Measurements from ENCODE around the gene ACVR2B.

- no peak for TF ChIP-seq CTCF (IDR thresholded peaks at IDR 0.05)
- TF ChIP-seq REST (IDR thresholded peaks at IDR 0.05; ENCODE audit: insufficient read depth in 1 of 2, low read depth in 2 of 2, low read length in 1 of 2), result no peak
- no peak for TF ChIP-seq TCF7L2 (IDR thresholded peaks at IDR 0.05; ENCODE audit: low read depth, low read length)
Observed at GRCh38 chr3:38469852-38470251, 16.2 kb downstream of the ACVR2B start.
